GM23338 (cell line): ENCODE results near the gene ELP2. TPM values are rescaled to one million over a fixed set of nuclear protein-coding genes. Genes with fewer than 3 reads are reported as not detected.

Experiments
- ATAC-seq: fragments of 200-7000 bp; cut with Tn5 transposase; 3 replicates; pipeline ENCODE4 v1.9.1; 2020
- DNase-seq: peaks from one replicate; pipeline ENCODE4 v3.0.0-alpha.2; 2015; ENCODE audit warnings: low spot score
- H2AFZ ChIP-seq: fragments of 200-600 bp; sonication (generic); 2 replicates; pipeline ENCODE4 v1.8.0; 2016; ENCODE audit warnings: antibody characterized with exemption, mild to moderate bottlenecking, moderate library complexity
- H3F3A ChIP-seq: fragments of 200-600 bp; sonication (generic); replicated peaks from 2 replicates; pipeline ENCODE4 v1.8.0; 2017; ENCODE audit warnings: antibody characterized with exemption, mixed run types, low read depth
- H3K27ac ChIP-seq: fragments of 200-600 bp; sonication (generic); 2 replicates; pipeline ENCODE4 v1.6.1; 2016; ENCODE audit warnings: low read depth
- H3K27me3 ChIP-seq: fragments of 200-600 bp; sonication (generic); 2 replicates; pipeline ENCODE4 v1.8.0; 2016; ENCODE audit warnings: mild to moderate bottlenecking, mixed run types, moderate library complexity; ENCODE audit not compliant: insufficient read depth
- H3K36me3 ChIP-seq: fragments of 200-600 bp; sonication (generic); 2 replicates; pipeline ENCODE4 v1.8.0; 2016; ENCODE audit warnings: mild to moderate bottlenecking; ENCODE audit not compliant: insufficient read depth
- H3K4me1 ChIP-seq: fragments of 200-600 bp; sonication (generic); 2 replicates; pipeline ENCODE4 v1.8.0; 2016; ENCODE audit warnings: mild to moderate bottlenecking, moderate library complexity; ENCODE audit not compliant: insufficient read depth
- H3K4me2 ChIP-seq: fragments of 200-600 bp; sonication (generic); 2 replicates; pipeline ENCODE4 v1.7.1; 2017; ENCODE audit warnings: mixed run types
- H3K4me3 ChIP-seq: fragments of 200-600 bp; sonication (generic); 2 replicates; pipeline ENCODE4 v1.6.1; 2016; ENCODE audit warnings: mixed run types
- H3K79me2 ChIP-seq: fragments of 200-600 bp; sonication (generic); replicated peaks from 2 replicates; pipeline ENCODE4 v1.8.0; 2017; ENCODE audit warnings: mild to moderate bottlenecking; ENCODE audit not compliant: insufficient read depth
- H3K9me2 ChIP-seq: fragments of 200-600 bp; sonication (generic); 2 replicates; pipeline ENCODE4 v1.8.0; 2017; ENCODE audit not compliant: insufficient read depth
- H4K20me1 ChIP-seq: fragments of 200-600 bp; sonication (generic); replicated peaks from 2 replicates; pipeline ENCODE4 v1.8.0; 2017; ENCODE audit warnings: mild to moderate bottlenecking; ENCODE audit not compliant: insufficient read depth
- H3K27ac Mint-ChIP-seq: 2 replicates; pipeline ENCODE4 v1.8.0; 2020; ENCODE audit warnings: inconsistent platforms, mild to moderate bottlenecking, moderate library complexity, mixed read lengths
- H3K27me3 Mint-ChIP-seq: 3 replicates; pipeline ENCODE4 v1.8.0; 2022; ENCODE audit warnings: low read depth, mild to moderate bottlenecking, moderate library complexity, mixed read lengths, inconsistent platforms; ENCODE audit not compliant: insufficient read depth, poor library complexity
- H3K36me3 Mint-ChIP-seq: 3 replicates; pipeline ENCODE4 v1.8.0; 2021; ENCODE audit warnings: low read depth, mild to moderate bottlenecking, inconsistent platforms, moderate library complexity, mixed read lengths
- H3K4me1 Mint-ChIP-seq: 3 replicates; pipeline ENCODE4 v1.8.0; 2020; ENCODE audit warnings: mild to moderate bottlenecking, inconsistent platforms, mixed read lengths
- H3K4me3 Mint-ChIP-seq: 3 replicates; pipeline ENCODE4 v1.8.0; 2021; ENCODE audit warnings: moderate library complexity, mild to moderate bottlenecking, inconsistent platforms, mixed read lengths
- H3K9me3 Mint-ChIP-seq: 3 replicates; pipeline ENCODE4 v1.8.0; 2020; ENCODE audit warnings: moderate library complexity, mild to moderate bottlenecking, inconsistent platforms, mixed read lengths
- CREB1 ChIP-seq: fragments of 250-450 bp; sonication (Bioruptor Pico); IDR thresholded peaks from 2 replicates; pipeline ENCODE4 v1.5.0; 2020; ENCODE audit warnings: low read depth, mild to moderate bottlenecking, moderate library complexity
- CTCF ChIP-seq, 2 experiments: fragments of 200-600 bp in 1 of 2; sonication (generic) in 1 of 2; conservative IDR thresholded peaks; 2 replicates each; pipeline versions ENCODE4 v1.5.1 to v1.6.1; 2016 to 2017; ENCODE audit warnings: antibody characterized with exemption in 2 of 2, low read depth in 2 of 2, mild to moderate bottlenecking in 2 of 2, moderate library complexity in 1 of 2
- EZH2 ChIP-seq: fragments of 200-600 bp; sonication (generic); IDR thresholded peaks from one replicate; pipeline ENCODE4 v1.8.0; 2017; ENCODE audit warnings: antibody characterized with exemption, mild to moderate bottlenecking, low read depth; ENCODE audit not compliant: unreplicated experiment
- EZH2phosphoT487 ChIP-seq: fragments of 200-600 bp; sonication (generic); IDR thresholded peaks from one replicate; pipeline ENCODE4 v1.8.1; 2018; ENCODE audit warnings: antibody characterized with exemption; ENCODE audit not compliant: unreplicated experiment
- JUNB ChIP-seq: IDR thresholded peaks from one replicate; pipeline ENCODE4 v1.6.1; 2016; ENCODE audit warnings: antibody characterized with exemption; ENCODE audit not compliant: unreplicated experiment
- NANOG ChIP-seq: IDR thresholded peaks from 2 replicates; pipeline ENCODE4 v1.6.1; 2016; ENCODE audit warnings: antibody characterized with exemption, borderline replicate concordance
- POLR2AphosphoS5 ChIP-seq: IDR thresholded peaks from 2 replicates; pipeline ENCODE4 v1.6.1; 2016; ENCODE audit warnings: antibody characterized with exemption, low read depth
- STAT1 ChIP-seq: IDR thresholded peaks from one replicate; pipeline ENCODE4 v1.6.1; 2016; ENCODE audit warnings: antibody characterized with exemption; ENCODE audit not compliant: unreplicated experiment
- ZNF114 ChIP-seq: fragments of 250-450 bp; sonication (Bioruptor Pico); IDR thresholded peaks from 2 replicates; pipeline ENCODE4 v1.5.0; 2020; ENCODE audit warnings: mild to moderate bottlenecking, moderate library complexity
- ZNF331 ChIP-seq: fragments of 250-450 bp; sonication (Bioruptor Pico); IDR thresholded peaks from 2 replicates; pipeline ENCODE4 v1.5.0; 2020; ENCODE audit warnings: low read depth, mild to moderate bottlenecking, moderate library complexity
- polyA plus RNA-seq: library from polyadenylated mRNA; unstranded; fragments of >200 nt; fragmentation: Nextera tagmentation; extraction: Ambion mirVana; gene quantifications from 2 replicates; pipeline ENCODE4 v1.2.1, GENCODE V29; 2016
- total RNA-seq: library from RNA; depleted of rRNA; stranded (reverse); fragments of >200 nt; shearing (Covaris generic); gene quantifications from 2 replicates; pipeline ENCODE4 v1.2.3, GENCODE V29; 2014
- TF ChIP-seq, protein P1 (sequence below): IDR thresholded peaks from 2 replicates; pipeline ENCODE4 v1.6.1; 2016; ENCODE audit warnings: antibody characterized with exemption
- TF ChIP-seq, protein P2 (sequence below): IDR thresholded peaks from one replicate; pipeline ENCODE4 v1.6.1; 2018; ENCODE audit warnings: antibody characterized with exemption; ENCODE audit not compliant: unreplicated experiment
- TF ChIP-seq, protein P3 (sequence below): fragments of 250-450 bp; sonication (Bioruptor Pico); IDR thresholded peaks from 2 replicates; pipeline ENCODE4 v1.5.0; 2020; ENCODE audit warnings: mild to moderate bottlenecking, moderate library complexity

Gene ELP2
- total and polyA plus RNA-seq, 2 experiments from 2014 or later, result 119 to 135 TPM

GRCh38 chr18:36141576-36141975, 11.9 kb downstream of the ELP2 start (continued):
- TF ChIP-seq CTCF (conservative IDR thresholded peaks at IDR 0.05; ENCODE audit: low read depth in 2 of 2), result no peak

DNA sequence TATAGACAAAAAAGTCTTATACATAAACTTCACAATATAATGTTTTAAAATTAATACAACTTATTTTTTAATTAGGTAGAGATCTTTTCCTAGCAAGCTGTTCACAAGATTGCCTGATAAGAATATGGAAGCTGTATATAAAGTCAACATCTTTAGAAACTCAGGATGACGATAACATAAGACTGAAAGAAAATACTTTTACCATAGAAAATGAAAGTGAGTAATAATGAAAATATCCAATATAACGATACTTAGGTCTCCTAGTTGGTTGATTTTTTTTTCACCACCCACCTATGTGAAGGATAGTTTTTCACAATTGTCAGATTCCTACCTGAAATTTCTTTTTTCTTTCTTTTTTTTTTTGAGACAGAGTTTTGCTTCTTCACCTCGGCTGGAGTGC, 13.1 kb downstream of the ELP2 start:
- peaks cover 83% of the 10 kb centered on the region for H3K36me3 Mint-ChIP-seq
- H3K9me2 ChIP-seq, result no peaks in the 10 kb centered on the region
- TF ChIP-seq EZH2, result no peak
- TF ChIP-seq, protein P1, sequence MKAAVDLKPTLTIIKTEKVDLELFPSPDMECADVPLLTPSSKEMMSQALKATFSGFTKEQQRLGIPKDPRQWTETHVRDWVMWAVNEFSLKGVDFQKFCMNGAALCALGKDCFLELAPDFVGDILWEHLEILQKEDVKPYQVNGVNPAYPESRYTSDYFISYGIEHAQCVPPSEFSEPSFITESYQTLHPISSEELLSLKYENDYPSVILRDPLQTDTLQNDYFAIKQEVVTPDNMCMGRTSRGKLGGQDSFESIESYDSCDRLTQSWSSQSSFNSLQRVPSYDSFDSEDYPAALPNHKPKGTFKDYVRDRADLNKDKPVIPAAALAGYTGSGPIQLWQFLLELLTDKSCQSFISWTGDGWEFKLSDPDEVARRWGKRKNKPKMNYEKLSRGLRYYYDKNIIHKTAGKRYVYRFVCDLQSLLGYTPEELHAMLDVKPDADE, result no peak
- TF ChIP-seq JUNB, result no peak
- TF ChIP-seq ZNF114 (CRISPR knock-in tag), result no peak
- TF ChIP-seq CREB1 (CRISPR knock-in tag), result no peak
- TF ChIP-seq, protein P2, sequence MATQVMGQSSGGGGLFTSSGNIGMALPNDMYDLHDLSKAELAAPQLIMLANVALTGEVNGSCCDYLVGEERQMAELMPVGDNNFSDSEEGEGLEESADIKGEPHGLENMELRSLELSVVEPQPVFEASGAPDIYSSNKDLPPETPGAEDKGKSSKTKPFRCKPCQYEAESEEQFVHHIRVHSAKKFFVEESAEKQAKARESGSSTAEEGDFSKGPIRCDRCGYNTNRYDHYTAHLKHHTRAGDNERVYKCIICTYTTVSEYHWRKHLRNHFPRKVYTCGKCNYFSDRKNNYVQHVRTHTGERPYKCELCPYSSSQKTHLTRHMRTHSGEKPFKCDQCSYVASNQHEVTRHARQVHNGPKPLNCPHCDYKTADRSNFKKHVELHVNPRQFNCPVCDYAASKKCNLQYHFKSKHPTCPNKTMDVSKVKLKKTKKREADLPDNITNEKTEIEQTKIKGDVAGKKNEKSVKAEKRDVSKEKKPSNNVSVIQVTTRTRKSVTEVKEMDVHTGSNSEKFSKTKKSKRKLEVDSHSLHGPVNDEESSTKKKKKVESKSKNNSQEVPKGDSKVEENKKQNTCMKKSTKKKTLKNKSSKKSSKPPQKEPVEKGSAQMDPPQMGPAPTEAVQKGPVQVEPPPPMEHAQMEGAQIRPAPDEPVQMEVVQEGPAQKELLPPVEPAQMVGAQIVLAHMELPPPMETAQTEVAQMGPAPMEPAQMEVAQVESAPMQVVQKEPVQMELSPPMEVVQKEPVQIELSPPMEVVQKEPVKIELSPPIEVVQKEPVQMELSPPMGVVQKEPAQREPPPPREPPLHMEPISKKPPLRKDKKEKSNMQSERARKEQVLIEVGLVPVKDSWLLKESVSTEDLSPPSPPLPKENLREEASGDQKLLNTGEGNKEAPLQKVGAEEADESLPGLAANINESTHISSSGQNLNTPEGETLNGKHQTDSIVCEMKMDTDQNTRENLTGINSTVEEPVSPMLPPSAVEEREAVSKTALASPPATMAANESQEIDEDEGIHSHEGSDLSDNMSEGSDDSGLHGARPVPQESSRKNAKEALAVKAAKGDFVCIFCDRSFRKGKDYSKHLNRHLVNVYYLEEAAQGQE, result no peak
- no peak for TF ChIP-seq STAT1
- no peak for TF ChIP-seq NANOG
- TF ChIP-seq, protein P3, sequence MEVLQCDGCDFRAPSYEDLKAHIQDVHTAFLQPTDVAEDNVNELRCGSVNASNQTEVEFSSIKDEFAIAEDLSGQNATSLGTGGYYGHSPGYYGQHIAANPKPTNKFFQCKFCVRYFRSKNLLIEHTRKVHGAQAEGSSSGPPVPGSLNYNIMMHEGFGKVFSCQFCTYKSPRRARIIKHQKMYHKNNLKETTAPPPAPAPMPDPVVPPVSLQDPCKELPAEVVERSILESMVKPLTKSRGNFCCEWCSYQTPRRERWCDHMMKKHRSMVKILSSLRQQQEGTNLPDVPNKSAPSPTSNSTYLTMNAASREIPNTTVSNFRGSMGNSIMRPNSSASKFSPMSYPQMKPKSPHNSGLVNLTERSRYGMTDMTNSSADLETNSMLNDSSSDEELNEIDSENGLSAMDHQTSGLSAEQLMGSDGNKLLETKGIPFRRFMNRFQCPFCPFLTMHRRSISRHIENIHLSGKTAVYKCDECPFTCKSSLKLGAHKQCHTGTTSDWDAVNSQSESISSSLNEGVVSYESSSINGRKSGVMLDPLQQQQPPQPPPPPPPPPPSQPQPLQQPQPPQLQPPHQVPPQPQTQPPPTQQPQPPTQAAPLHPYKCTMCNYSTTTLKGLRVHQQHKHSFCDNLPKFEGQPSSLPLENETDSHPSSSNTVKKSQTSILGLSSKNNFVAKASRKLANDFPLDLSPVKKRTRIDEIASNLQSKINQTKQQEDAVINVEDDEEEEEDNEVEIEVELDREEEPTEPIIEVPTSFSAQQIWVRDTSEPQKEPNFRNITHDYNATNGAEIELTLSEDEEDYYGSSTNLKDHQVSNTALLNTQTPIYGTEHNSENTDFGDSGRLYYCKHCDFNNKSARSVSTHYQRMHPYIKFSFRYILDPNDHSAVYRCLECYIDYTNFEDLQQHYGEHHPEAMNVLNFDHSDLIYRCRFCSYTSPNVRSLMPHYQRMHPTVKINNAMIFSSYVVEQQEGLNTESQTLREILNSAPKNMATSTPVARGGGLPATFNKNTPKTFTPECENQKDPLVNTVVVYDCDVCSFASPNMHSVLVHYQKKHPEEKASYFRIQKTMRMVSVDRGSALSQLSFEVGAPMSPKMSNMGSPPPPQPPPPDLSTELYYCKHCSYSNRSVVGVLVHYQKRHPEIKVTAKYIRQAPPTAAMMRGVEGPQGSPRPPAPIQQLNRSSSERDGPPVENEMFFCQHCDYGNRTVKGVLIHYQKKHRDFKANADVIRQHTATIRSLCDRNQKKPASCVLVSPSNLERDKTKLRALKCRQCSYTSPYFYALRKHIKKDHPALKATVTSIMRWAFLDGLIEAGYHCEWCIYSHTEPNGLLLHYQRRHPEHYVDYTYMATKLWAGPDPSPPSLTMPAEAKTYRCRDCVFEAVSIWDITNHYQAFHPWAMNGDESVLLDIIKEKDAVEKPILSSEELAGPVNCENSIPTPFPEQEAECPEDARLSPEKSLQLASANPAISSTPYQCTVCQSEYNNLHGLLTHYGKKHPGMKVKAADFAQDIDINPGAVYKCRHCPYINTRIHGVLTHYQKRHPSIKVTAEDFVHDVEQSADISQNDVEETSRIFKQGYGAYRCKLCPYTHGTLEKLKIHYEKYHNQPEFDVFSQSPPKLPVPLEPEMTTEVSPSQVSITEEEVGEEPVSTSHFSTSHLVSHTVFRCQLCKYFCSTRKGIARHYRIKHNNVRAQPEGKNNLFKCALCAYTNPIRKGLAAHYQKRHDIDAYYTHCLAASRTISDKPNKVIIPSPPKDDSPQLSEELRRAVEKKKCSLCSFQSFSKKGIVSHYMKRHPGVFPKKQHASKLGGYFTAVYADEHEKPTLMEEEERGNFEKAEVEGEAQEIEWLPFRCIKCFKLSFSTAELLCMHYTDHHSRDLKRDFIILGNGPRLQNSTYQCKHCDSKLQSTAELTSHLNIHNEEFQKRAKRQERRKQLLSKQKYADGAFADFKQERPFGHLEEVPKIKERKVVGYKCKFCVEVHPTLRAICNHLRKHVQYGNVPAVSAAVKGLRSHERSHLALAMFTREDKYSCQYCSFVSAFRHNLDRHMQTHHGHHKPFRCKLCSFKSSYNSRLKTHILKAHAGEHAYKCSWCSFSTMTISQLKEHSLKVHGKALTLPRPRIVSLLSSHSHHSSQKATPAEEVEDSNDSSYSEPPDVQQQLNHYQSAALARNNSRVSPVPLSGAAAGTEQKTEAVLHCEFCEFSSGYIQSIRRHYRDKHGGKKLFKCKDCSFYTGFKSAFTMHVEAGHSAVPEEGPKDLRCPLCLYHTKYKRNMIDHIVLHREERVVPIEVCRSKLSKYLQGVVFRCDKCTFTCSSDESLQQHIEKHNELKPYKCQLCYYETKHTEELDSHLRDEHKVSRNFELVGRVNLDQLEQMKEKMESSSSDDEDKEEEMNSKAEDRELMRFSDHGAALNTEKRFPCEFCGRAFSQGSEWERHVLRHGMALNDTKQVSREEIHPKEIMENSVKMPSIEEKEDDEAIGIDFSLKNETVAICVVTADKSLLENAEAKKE (CRISPR knock-in tag), result no peak
- TF ChIP-seq ZNF331 (CRISPR knock-in tag), result no peak
- no peak for TF ChIP-seq POLR2AphosphoS5
- no peak for TF ChIP-seq EZH2phosphoT487

More for the DNA sequence above, 13.1 kb downstream of the ELP2 start:
- H3F3A ChIP-seq, result no peaks in the 10 kb centered on the region
- Mint-ChIP-seq H3K9me3 (no peaks in the 10 kb centered on the region), H3K4me3 (no peak overlapping the region), H3K27ac (no peak overlapping the region), H3K27me3 (no peaks in the 10 kb centered on the region), H3K4me1 (no peaks in the 10 kb centered on the region)
- H3K36me3 ChIP-seq, result peaks cover 76% of the 10 kb centered on the region
- H3K27me3 ChIP-seq, result no peaks in the 10 kb centered on the region
- no peak overlapping the region for H2AFZ ChIP-seq
- peaks cover 27% of the 10 kb centered on the region for H4K20me1 ChIP-seq
- no peak overlapping the region for H3K4me3 ChIP-seq
- ATAC-seq, result no peak
- no peak for DNase-seq
- no peak overlapping the region for H3K27ac ChIP-seq
- 0 out of 2 replicates have a peak, but pooled peaks cover 3% of the 10 kb centered on the region for H3K79me2 ChIP-seq
- no peaks in the 10 kb centered on the region for H3K4me1 ChIP-seq
- H3K4me2 ChIP-seq, result no peak overlapping the region
